Liver (tissue), 9 donors: ENCODE data around the gene FRMD5. TPM values are rescaled to one million over a fixed set of nuclear protein-coding genes. Genes with fewer than 3 reads are reported as not detected.

Experiments used
- DNase-seq: peaks from one replicate; pipeline ENCODE4 v3.0.0-alpha.2; 2017; ENCODE audit warnings: low spot score
- H3K27ac ChIP-seq, 2 donors: one replicate each; pipeline ENCODE4 v1.7.0; 2013; ENCODE audit warnings: inconsistent platforms in 2 of 2, low read length in 2 of 2, control low read depth in 1 of 2, low read depth in 1 of 2, mild to moderate bottlenecking in 1 of 2
- H3K27me3 ChIP-seq, 4 donors: one replicate each; pipeline versions ENCODE4 v1.6.1 to v1.7.0; 2013; ENCODE audit warnings: low read length in 3 of 4, inconsistent platforms in 1 of 4, mild to moderate bottlenecking in 1 of 4, moderate library complexity in 1 of 4; ENCODE audit not compliant: control insufficient read depth in 4 of 4, insufficient read depth in 4 of 4
- H3K36me3 ChIP-seq, 4 donors: one replicate each; pipeline versions ENCODE4 v1.6.1 to v1.7.0; 2013; ENCODE audit warnings: low read length in 3 of 4, mild to moderate bottlenecking in 3 of 4, low read depth in 1 of 4, moderate library complexity in 1 of 4; ENCODE audit not compliant: control insufficient read depth in 4 of 4, insufficient read depth in 3 of 4
- H3K4me1 ChIP-seq, 4 donors: one replicate each; pipeline versions ENCODE4 v1.6.1 to v1.7.0; 2013; ENCODE audit warnings: low read length in 3 of 4, mild to moderate bottlenecking in 3 of 4, moderate library complexity in 1 of 4; ENCODE audit not compliant: control insufficient read depth in 4 of 4, insufficient read depth in 4 of 4
- H3K4me3 ChIP-seq, 3 donors: one replicate each; pipeline versions ENCODE4 v1.6.1 to v1.7.0; 2013; ENCODE audit warnings: low read length in 3 of 3, control low read depth in 1 of 3, low read depth in 1 of 3, mild to moderate bottlenecking in 1 of 3
- H3K9ac ChIP-seq, 2 donors: one replicate each; pipeline ENCODE4 v1.7.0; 2013; ENCODE audit warnings: low read length in 2 of 2, mild to moderate bottlenecking in 2 of 2, moderate library complexity in 2 of 2, control low read depth in 1 of 2, low read depth in 1 of 2
- H3K9me3 ChIP-seq, 4 donors: one replicate each; pipeline versions ENCODE4 v1.6.1 to v1.7.0; 2013; ENCODE audit warnings: low read length in 3 of 4; ENCODE audit not compliant: control insufficient read depth in 4 of 4
- ATF3 ChIP-seq: IDR thresholded peaks from 2 replicates; pipeline ENCODE4 v1.6.1; 2016; ENCODE audit warnings: antibody characterized with exemption
- CTCF ChIP-seq: fragments of 150-350 bp; IDR thresholded peaks from 2 replicates; pipeline ENCODE4 v1.5.1; 2017; ENCODE audit warnings: improper control_type of control experiment, low read depth, low read length; ENCODE audit not compliant: missing input control
- EGR1 ChIP-seq, 2 donors: IDR thresholded peaks; 2 replicates each; pipeline ENCODE4 v1.6.1; 2016 to 2018; ENCODE audit warnings: antibody characterized with exemption in 2 of 2, low read depth in 2 of 2
- FOXA1 ChIP-seq: IDR thresholded peaks from 2 replicates; pipeline ENCODE4 v1.6.1; 2016; ENCODE audit warnings: antibody characterized with exemption
- FOXA2 ChIP-seq: IDR thresholded peaks from 2 replicates; pipeline ENCODE4 v1.6.1; 2016; ENCODE audit warnings: antibody characterized with exemption
- GABPA ChIP-seq, 2 donors: IDR thresholded peaks in 1 of 2; conservative IDR thresholded peaks in 1 of 2; 2 replicates each; pipeline ENCODE4 v1.6.1; 2016; ENCODE audit warnings: antibody characterized with exemption in 2 of 2, mild to moderate bottlenecking in 1 of 2, moderate library complexity in 1 of 2
- HNF4A ChIP-seq, 2 donors: conservative IDR thresholded peaks; 2 replicates each; pipeline ENCODE4 v1.6.1; 2016; ENCODE audit warnings: antibody characterized with exemption in 2 of 2, mild to moderate bottlenecking in 2 of 2
- HNF4G ChIP-seq: IDR thresholded peaks from 2 replicates; pipeline ENCODE4 v1.6.1; 2016; ENCODE audit warnings: antibody characterized with exemption
- JUND ChIP-seq, 2 donors: IDR thresholded peaks; 2 replicates each; pipeline ENCODE4 v1.6.1; 2016; ENCODE audit warnings: antibody characterized with exemption in 2 of 2
- MAX ChIP-seq: IDR thresholded peaks from 2 replicates; pipeline ENCODE4 v1.6.1; 2016; ENCODE audit warnings: antibody characterized with exemption
- NR2F2 ChIP-seq: IDR thresholded peaks from 2 replicates; pipeline ENCODE4 v1.6.1; 2016; ENCODE audit warnings: antibody characterized with exemption
- RAD21 ChIP-seq, 2 donors: IDR thresholded peaks; 2 replicates each; pipeline ENCODE4 v1.6.1; 2016; ENCODE audit warnings: antibody characterized with exemption in 2 of 2, mild to moderate bottlenecking in 2 of 2
- RXRA ChIP-seq, 2 donors: IDR thresholded peaks; 2 replicates each; pipeline ENCODE4 v1.6.1; 2017 to 2018; ENCODE audit warnings: antibody characterized with exemption in 2 of 2, mild to moderate bottlenecking in 1 of 2
- SP1 ChIP-seq: IDR thresholded peaks from 2 replicates; pipeline ENCODE4 v1.6.1; 2018; ENCODE audit warnings: antibody characterized with exemption, mild to moderate bottlenecking
- TAF1 ChIP-seq: conservative IDR thresholded peaks from 2 replicates; pipeline ENCODE4 v1.6.1; 2016; ENCODE audit warnings: antibody characterized with exemption, mild to moderate bottlenecking
- YY1 ChIP-seq: IDR thresholded peaks from 2 replicates; pipeline ENCODE4 v1.6.1; 2016; ENCODE audit warnings: antibody characterized with exemption, mild to moderate bottlenecking
- ZBTB33 ChIP-seq: IDR thresholded peaks from 2 replicates; pipeline ENCODE4 v1.6.1; 2016; ENCODE audit warnings: antibody characterized with exemption
- polyA plus RNA-seq, 2 donors: library from polyadenylated mRNA; stranded (reverse) in 1 of 2; unstranded in 1 of 2; fragments of 200-250 nt in 1 of 2; fragments of >200 nt in 1 of 2; fragmentation: Nextera tagmentation in 1 of 2; extraction: Ambion mirVana in 1 of 2; gene quantifications; one replicate each; pipeline versions ENCODE4 v1.2.1 to v1.2.3, GENCODE V29; 2013 to 2015
- total RNA-seq, 2 donors: library from RNA; depleted of rRNA; stranded (reverse); fragments of >200 nt; gene quantifications; one replicate each; pipeline ENCODE4 v1.2.3, GENCODE V29; 2014
- donor health status: healthy.
- donor health status: healthy.
- donor health status: healthy.
- donor health status: healthy.
- donor health status: healthy.

FRMD5 gene
- total and polyA plus RNA-seq, 4 donors = 0.01 to 0.25 TPM; not detected in 2

GRCh38 chr15:44145495-44145894 is 49.6 kb downstream of the FRMD5 start (continued):
- TF ChIP-seq ZBTB33 (no peak), GABPA (IDR thresholded peaks at IDR 0.05 in 1 of 2, conservative IDR thresholded peaks at IDR 0.05 in 1 of 2) (no peak), TAF1 (no peak), MAX (no peak), FOXA1 (no peak), YY1 (no peak), CTCF (no peak), EGR1 (IDR thresholded peaks at IDR 0.05; ENCODE audit: low read depth in 2 of 2) (no peak)

GRCh38 chr15:44144992-44145391 is 50.1 kb downstream of the FRMD5 start:
- TF ChIP-seq TAF1 (no peak), HNF4G (no peak), HNF4A (conservative IDR thresholded peaks at IDR 0.05) (no peak), JUND (IDR thresholded peaks at IDR 0.05) (no peak), FOXA1 (no peak), EGR1 (IDR thresholded peaks at IDR 0.05; ENCODE audit: low read depth in 2 of 2) (no peak), NR2F2 (no peak), FOXA2 (no peak), MAX (no peak), ZBTB33 (no peak), RXRA (IDR thresholded peaks at IDR 0.05) (no peak), SP1 (no peak), RAD21 (IDR thresholded peaks at IDR 0.05) (no peak), ATF3 (no peak)
- no peak overlapping the region for H3K27ac ChIP-seq
- no peaks in the 10 kb centered on the region for H3K36me3 ChIP-seq

More at GRCh38 chr15:44144992-44145391, 50.1 kb downstream of the FRMD5 start:
- Histone ChIP-seq H3K4me3 (no peak overlapping the region), H3K9ac (no peak overlapping the region), H3K4me1 (no peaks in the 10 kb centered on the region), H3K9me3 (no peaks in the 10 kb centered on the region), H3K27me3 (peaks cover 0 to 3% (median 2%) of the 10 kb centered on the region in 4 donors)
- DNase-seq = no peak
